Measurements from ENCODE around the gene NUBP2. TPM values are rescaled to one million over a fixed set of nuclear protein-coding genes. Genes with fewer than 3 reads are reported as not detected.

Gene NUBP2
- total RNA-seq, 4 donors from 2014 or later = 64.4 to 92.2 (median 80.6) TPM

DNA sequence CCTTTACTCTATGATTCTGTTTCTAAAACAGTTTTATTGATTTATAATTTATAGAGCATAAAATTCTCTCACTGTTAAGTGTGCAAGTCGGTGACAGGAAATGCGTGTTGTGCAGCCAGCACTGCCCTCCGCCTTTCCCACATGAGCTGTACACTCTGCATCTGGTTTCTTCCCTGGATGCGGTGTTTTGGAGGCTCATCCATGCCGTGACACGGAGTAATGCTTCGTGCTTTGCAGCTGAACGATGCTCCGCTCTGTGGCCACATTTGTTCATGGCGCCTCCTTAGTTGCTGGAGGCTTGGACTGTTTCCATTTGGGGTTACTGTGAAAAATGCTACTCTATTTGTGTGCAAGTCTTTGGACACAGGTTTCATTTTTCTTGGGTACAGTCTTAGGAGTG, 17.9 kb downstream of the NUBP2 start:
- WGBS, 2 donors (ENCODE audit: low coverage in 1 of 2) = 53 to 74% methylated on average over 10 of the region's 10 CpGs
- H3K27me3 ChIP-seq = no peaks in the 10 kb centered on the region
- no peak overlapping the region for H3K4me3 ChIP-seq
- peaks cover 0 to 12% of the 10 kb centered on the region in 2 donors for H3K36me3 ChIP-seq
- H3K27ac ChIP-seq = no peak overlapping the region
- no peaks in the 10 kb centered on the region for H3K4me1 ChIP-seq
- TF ChIP-seq POLR2AphosphoS5 (IDR thresholded peaks at IDR 0.05) = no peak
- TF ChIP-seq POLR2A (IDR thresholded peaks at IDR 0.05) = no peak
- TF ChIP-seq CTCF (IDR thresholded peaks at IDR 0.05) = no peak
- no peak for TF ChIP-seq EP300 (IDR thresholded peaks at IDR 0.05)
- no peak for ATAC-seq
- peaks cover 0 to 6% (median 0%) of the 10 kb centered on the region in 3 donors for H3K9me3 ChIP-seq

DNA sequence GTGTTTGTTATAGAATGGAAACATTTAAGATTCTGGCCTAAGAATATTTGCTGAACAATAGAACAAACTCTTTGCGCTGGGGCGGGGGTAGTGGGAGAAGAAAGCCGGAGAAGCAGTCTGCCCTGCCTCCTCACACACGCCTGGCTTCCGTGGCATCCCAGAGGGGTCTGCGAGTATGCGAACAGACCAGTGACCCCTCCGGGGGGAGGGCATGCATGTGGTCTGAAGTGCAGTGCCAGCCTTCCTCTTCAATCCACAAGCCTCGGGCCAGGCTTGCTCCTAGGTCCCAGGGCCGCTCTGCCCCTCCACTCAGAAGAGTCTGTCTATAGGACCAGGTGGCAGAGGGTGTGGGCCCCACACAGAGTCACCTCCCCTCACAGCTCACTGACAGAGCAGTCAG, 24.9 kb downstream of the NUBP2 start:
- 83% methylated on average over 7 of the region's 10 CpGs; no CpG with 5 or more reads in 1 of the 2 donors for WGBS, 2 donors (ENCODE audit: low coverage in 1 of 2)
- H3K4me3 ChIP-seq = no peak overlapping the region
- TF ChIP-seq POLR2AphosphoS5 (IDR thresholded peaks at IDR 0.05) (no peak), POLR2A (IDR thresholded peaks at IDR 0.05) (no peak), CTCF (IDR thresholded peaks at IDR 0.05) (no peak), EP300 (IDR thresholded peaks at IDR 0.05) (no peak)
- H3K9me3 ChIP-seq = no peaks in the 10 kb centered on the region
- peaks cover 0 to 3% (median 0%) of the 10 kb centered on the region in 3 donors for H3K4me1 ChIP-seq
- no peaks in the 10 kb centered on the region for H3K27me3 ChIP-seq
- H3K27ac ChIP-seq = no peak overlapping the region
- ATAC-seq = no peak
- H3K36me3 ChIP-seq = peaks cover 0 to 66% of the 10 kb centered on the region in 2 donors

GRCh38 chr16:1808691-1809090, 25.9 kb downstream of the NUBP2 start:
- no peak overlapping the region for H3K27ac ChIP-seq
- H3K4me1 ChIP-seq = peaks cover 0 to 10% (median 0%) of the 10 kb centered on the region in 3 donors
- no peaks in the 10 kb centered on the region for H3K9me3 ChIP-seq
- H3K27me3 ChIP-seq = no peaks in the 10 kb centered on the region
- WGBS, 2 donors (ENCODE audit: low coverage in 1 of 2) = no CpG with 5 or more reads among the region's 18 CpGs
- ATAC-seq = no peak
- TF ChIP-seq CTCF (IDR thresholded peaks at IDR 0.05) (no peak), EP300 (IDR thresholded peaks at IDR 0.05) (no peak), POLR2AphosphoS5 (IDR thresholded peaks at IDR 0.05) (no peak), POLR2A (IDR thresholded peaks at IDR 0.05) (no peak)
- H3K4me3 ChIP-seq = no peak overlapping the region
- H3K36me3 ChIP-seq = peaks cover 0 to 74% of the 10 kb centered on the region in 2 donors

DNA sequence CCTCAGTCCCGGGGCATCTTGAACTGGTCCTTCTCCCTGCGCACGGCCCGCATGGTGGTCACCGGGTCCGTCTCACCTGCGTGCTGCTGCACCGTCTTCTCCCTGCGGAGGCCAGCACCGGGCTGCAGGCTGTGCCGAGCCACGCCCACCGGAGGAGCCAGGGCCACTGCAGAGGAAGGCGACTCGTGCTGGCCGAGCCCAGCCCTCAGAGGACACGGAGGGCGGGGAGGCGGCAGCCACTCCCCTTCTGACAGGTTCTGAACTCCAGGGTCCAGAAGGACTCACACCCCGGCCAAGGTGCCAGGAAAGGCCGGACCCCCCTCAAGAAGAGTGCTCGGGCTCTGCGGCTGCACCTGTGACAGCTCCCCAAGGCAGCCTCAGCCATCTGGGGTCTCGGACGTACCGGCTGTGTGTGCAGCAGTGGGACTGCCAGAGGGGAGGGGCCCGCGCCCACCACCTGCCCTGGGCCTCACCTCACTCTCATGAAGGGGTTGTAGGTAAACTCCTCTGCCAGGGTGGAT, 26.6 kb downstream of the NUBP2 start:
- peaks cover 0 to 10% (median 0%) of the 10 kb centered on the region in 3 donors for H3K4me1 ChIP-seq
- TF ChIP-seq POLR2AphosphoS5 (IDR thresholded peaks at IDR 0.05) (no peak), CTCF (IDR thresholded peaks at IDR 0.05) (no peak), POLR2A (IDR thresholded peaks at IDR 0.05) (no peak), EP300 (IDR thresholded peaks at IDR 0.05) (no peak)
- H3K36me3 ChIP-seq = peaks cover 0 to 76% of the 10 kb centered on the region in 2 donors
- no peak for ATAC-seq
- no peak overlapping the region for H3K27ac ChIP-seq
- H3K9me3 ChIP-seq = no peaks in the 10 kb centered on the region
- no peaks in the 10 kb centered on the region for H3K27me3 ChIP-seq
- WGBS, 2 donors (ENCODE audit: low coverage in 1 of 2) = 85% methylated on average over 5 of the region's 28 CpGs; no CpG with 5 or more reads in 1 of the 2 donors
- no peak overlapping the region for H3K4me3 ChIP-seq

DNA sequence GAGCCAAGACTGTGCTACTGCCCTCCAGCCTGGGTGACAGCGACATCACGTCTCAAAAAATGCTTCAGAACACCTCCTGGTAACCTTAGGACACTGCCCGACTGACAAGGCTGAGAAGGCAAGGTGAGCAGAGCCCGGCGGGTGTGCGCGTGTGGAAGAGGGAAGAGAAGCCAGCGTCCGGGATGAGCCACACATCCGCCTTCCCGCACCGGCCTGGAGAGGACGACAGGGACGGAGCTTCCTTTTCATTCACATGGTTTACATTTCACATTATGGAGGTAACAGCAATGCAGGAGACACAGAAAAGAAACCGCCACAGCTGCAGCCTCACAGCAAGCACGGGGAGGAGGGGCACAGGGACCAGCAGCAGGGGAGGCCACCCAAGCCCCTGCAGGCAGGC, 27.3 kb downstream of the NUBP2 start:
- no peak for TF ChIP-seq CTCF (IDR thresholded peaks at IDR 0.05)
- no peak for TF ChIP-seq POLR2A (IDR thresholded peaks at IDR 0.05)
- no peak for TF ChIP-seq EP300 (IDR thresholded peaks at IDR 0.05)
- TF ChIP-seq POLR2AphosphoS5 (IDR thresholded peaks at IDR 0.05) = no peak
- Histone ChIP-seq H3K4me1 (peaks cover 0 to 10% (median 0%) of the 10 kb centered on the region in 3 donors), H3K27ac (no peak overlapping the region), H3K9me3 (no peaks in the 10 kb centered on the region), H3K36me3 (peaks cover 0 to 80% of the 10 kb centered on the region in 2 donors), H3K27me3 (no peaks in the 10 kb centered on the region), H3K4me3 (no peak overlapping the region)
- no peak for ATAC-seq
- 94% methylated on average over 7 to 10 of the region's 16 CpGs for WGBS, 2 donors (ENCODE audit: low coverage in 1 of 2)

All from gastroesophageal sphincter (tissue), 4 donors.